ENCODE data around the gene SLC39A9. TPM values are rescaled to one million over a fixed set of nuclear protein-coding genes. Genes with fewer than 3 reads are reported as not detected.
"Not testable (repeated sequence)": the region's sequence is repeated elsewhere in the genome, so short reads cannot be mapped to it uniquely, and the experiment has no call there.

Gene SLC39A9
- total RNA-seq, 1 donor from 2014 or later = 17.2 TPM

DNA sequence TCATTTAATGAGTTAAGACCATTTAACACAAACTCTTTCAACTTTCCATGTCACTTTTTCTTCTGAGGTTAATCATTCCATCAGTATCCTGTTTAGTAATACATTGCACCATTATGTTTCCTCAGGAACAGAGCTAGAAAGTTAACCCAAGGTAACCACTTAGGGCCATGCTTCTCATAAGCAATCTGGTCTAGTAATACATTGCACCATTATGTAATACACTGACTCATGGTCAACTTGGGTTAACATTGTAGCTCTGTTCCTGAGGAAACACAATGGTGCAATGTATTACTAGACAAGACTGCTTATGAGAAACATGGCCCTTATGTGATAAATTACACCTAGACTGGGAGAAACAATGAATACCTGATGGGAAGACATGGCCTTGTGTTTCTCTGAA lies 22.1 kb upstream of the SLC39A9 start:
- peaks cover 6% of the 10 kb centered on the region for H3K9me3 ChIP-seq (replicated peaks)
- intact Hi-C loops (cut with micrococcal nuclease) = no loop called here
- H3K36me3 ChIP-seq = peaks cover 45% of the 10 kb centered on the region
- DNase-seq = no peak
- TF ChIP-seq, protein P1, sequence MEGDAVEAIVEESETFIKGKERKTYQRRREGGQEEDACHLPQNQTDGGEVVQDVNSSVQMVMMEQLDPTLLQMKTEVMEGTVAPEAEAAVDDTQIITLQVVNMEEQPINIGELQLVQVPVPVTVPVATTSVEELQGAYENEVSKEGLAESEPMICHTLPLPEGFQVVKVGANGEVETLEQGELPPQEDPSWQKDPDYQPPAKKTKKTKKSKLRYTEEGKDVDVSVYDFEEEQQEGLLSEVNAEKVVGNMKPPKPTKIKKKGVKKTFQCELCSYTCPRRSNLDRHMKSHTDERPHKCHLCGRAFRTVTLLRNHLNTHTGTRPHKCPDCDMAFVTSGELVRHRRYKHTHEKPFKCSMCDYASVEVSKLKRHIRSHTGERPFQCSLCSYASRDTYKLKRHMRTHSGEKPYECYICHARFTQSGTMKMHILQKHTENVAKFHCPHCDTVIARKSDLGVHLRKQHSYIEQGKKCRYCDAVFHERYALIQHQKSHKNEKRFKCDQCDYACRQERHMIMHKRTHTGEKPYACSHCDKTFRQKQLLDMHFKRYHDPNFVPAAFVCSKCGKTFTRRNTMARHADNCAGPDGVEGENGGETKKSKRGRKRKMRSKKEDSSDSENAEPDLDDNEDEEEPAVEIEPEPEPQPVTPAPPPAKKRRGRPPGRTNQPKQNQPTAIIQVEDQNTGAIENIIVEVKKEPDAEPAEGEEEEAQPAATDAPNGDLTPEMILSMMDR (IDR thresholded peaks at IDR 0.05; ENCODE audit: borderline replicate concordance) = no peak
- H3K4me1 ChIP-seq = peaks cover 9% of the 10 kb centered on the region
- H3K4me3 ChIP-seq = no peak overlapping the region
- no peaks in the 10 kb centered on the region for H3K27me3 ChIP-seq (ENCODE audit: low read depth)
- H3K27ac ChIP-seq (replicated peaks) = no peak overlapping the region

DNA sequence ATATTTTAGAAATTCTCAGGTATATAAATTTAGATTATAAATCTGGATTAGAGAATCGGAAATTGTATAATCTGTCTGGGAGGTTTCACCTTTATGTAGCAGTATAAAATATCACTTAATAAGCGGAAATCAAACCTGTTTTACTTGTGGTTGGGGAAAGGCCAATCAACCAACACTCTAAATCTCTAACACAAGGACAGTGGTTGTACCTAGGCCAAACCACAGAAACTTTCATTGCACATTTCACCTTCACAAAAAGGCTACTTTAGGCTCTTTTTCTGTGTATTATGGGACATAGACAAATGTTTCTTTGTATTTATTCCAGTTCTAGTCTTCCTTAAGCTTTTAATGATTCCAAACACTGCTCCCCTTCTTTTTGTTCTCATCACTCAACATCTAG lies 20.2 kb upstream of the SLC39A9 start:
- no peak for DNase-seq
- Histone ChIP-seq H3K36me3 (peaks cover 45% of the 10 kb centered on the region), H3K4me3 (no peak overlapping the region), H3K27ac (replicated peaks) (no peak overlapping the region), H3K9me3 (replicated peaks) (peaks cover 6% of the 10 kb centered on the region), H3K27me3 (ENCODE audit: low read depth) (no peaks in the 10 kb centered on the region), H3K4me1 (peaks cover 9% of the 10 kb centered on the region)
- intact Hi-C loops (cut with micrococcal nuclease) = no loop called here
- TF ChIP-seq, protein P1 (IDR thresholded peaks at IDR 0.05; ENCODE audit: borderline replicate concordance) = no peak

DNA sequence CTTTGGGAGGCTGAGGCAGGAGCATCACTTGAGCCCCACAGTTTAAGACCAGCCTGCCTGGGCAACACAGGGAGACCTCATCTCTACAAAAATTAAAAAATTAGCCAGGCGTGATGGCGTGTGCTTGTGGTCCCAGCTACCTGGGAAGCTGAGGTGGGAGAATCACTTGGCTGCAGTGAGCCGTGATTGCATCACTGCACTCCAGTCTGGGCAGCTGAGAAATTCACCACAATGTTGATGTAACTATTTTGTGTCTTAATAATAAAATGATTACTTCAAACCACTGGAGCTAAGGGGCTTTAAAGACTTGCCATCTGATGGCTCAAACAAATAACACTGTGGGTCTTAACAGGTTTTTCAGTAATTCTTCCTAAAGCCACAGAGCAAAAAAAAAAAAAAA lies 11.2 kb upstream of the SLC39A9 start:
- Histone ChIP-seq H3K36me3 (peaks cover 67% of the 10 kb centered on the region), H3K4me1 (peaks cover 20% of the 10 kb centered on the region), H3K4me3 (no peak overlapping the region), H3K9me3 (replicated peaks) (no peaks in the 10 kb centered on the region), H3K27ac (replicated peaks) (no peak overlapping the region), H3K27me3 (ENCODE audit: low read depth) (no peaks in the 10 kb centered on the region)
- intact Hi-C loops (cut with micrococcal nuclease) = no loop called here
- TF ChIP-seq, protein P1 (IDR thresholded peaks at IDR 0.05; ENCODE audit: borderline replicate concordance) = no peak
- no peak for DNase-seq

DNA sequence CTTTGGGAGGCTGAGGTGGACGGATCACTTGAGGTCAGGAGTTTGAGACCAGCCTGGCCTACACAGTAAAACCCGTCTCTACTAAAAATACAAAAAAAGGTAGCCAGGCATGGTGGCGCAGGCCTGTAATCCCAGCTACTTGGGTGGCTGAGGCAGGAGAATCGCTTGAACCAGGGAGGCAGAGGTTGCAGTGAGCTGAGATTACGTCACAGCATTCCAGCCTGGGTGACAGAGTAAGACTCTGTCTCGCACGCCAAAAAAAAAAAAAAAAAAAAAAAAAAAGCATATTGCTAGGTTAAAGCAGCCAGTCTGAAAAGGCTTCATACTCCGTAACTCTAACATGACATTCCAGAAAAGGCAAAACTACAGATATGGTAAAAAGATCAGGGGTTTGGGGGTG lies 7.1 kb upstream of the SLC39A9 start:
- Histone ChIP-seq H3K27ac (replicated peaks) (peak overlapping the region; percentile 4), H3K4me1 (peaks cover 44% of the 10 kb centered on the region), H3K36me3 (peaks cover 83% of the 10 kb centered on the region)
- DNase-seq; H3K9me3 ChIP-seq (replicated peaks); H3K27me3 ChIP-seq (ENCODE audit: low read depth); H3K4me3 ChIP-seq; intact Hi-C loops (cut with micrococcal nuclease): not testable (repeated sequence)

DNA sequence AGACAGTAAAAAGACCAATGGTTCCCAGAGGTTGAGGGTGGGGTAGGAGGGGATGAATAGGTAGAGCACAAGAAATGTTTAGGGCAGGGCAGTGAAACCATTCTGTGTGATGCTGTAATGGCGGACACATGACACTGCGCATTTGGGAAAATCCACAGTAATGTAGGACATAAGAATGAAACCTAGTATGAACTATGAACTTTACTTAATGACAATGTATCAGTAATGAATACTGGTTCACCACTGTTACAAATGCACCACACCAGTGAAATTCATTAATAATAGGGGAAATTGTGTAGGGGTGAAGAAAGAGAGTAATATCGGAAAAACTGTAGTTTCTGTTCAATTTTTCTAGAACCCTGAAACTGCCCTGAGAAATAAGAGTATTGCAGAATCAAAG lies 6.0 kb upstream of the SLC39A9 start:
- TF ChIP-seq, protein P1 (IDR thresholded peaks at IDR 0.05; ENCODE audit: borderline replicate concordance) = no peak
- Histone ChIP-seq H3K4me3 (no peak overlapping the region), H3K27ac (replicated peaks) (no peak overlapping the region), H3K36me3 (peaks cover 75% of the 10 kb centered on the region), H3K27me3 (ENCODE audit: low read depth) (no peaks in the 10 kb centered on the region), H3K4me1 (peaks cover 55% of the 10 kb centered on the region), H3K9me3 (replicated peaks) (no peaks in the 10 kb centered on the region)
- no peak for DNase-seq
- intact Hi-C loops (cut with micrococcal nuclease) = no loop called here

DNA sequence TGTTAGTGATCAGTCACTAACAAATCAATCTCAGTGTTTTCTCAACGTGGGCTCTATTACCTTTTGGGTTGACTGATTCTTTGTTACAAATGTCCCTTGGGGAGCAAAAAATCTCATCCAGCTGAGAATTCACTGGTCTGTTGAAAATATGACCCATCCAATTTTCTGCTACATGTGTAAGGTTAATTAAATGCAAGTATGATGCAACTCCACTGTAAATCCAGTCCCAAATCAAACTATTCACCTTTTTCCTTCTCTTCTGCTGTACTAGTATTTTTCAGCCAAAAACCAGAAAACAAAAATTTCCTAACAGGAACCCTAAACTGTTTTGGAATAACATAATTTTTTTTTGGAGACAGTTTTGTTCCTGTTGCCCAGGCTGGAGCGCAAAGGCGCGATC lies 2.6 kb upstream of the SLC39A9 start:
- Histone ChIP-seq H3K4me3 (no peak overlapping the region), H3K27me3 (ENCODE audit: low read depth) (no peaks in the 10 kb centered on the region), H3K27ac (replicated peaks) (no peak overlapping the region), H3K36me3 (peaks cover 50% of the 10 kb centered on the region), H3K9me3 (replicated peaks) (no peaks in the 10 kb centered on the region), H3K4me1 (peaks cover 82% of the 10 kb centered on the region)
- no peak for DNase-seq
- intact Hi-C loops (cut with micrococcal nuclease) = no loop called here
- TF ChIP-seq, protein P1 (IDR thresholded peaks at IDR 0.05; ENCODE audit: borderline replicate concordance) = no peak
